ENCODE results near the gene DNAJB14.

DNA sequence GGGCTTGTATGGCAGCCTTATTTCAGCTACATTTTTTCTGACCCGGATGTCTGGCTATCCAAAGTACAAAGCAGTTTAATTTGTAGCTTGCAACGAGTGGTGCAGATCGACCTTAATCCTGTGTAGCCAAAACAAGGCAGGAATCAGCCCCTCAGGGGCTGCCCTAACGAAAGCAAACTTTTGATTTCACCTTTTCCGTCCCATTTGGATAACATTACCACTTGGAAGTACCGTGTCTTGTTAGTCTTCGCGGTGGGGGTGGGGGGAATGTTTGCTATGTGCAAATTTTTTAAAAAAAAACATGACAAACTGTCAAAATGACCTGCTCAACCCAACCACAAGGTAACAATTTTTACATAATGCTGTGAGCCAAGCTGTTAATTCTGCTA, 766 bp upstream of the DNAJB14 start:
- no peak for TF ChIP-seq POLR2AphosphoS5 (IDR thresholded peaks at IDR 0.05)
- TF ChIP-seq, protein P1, sequence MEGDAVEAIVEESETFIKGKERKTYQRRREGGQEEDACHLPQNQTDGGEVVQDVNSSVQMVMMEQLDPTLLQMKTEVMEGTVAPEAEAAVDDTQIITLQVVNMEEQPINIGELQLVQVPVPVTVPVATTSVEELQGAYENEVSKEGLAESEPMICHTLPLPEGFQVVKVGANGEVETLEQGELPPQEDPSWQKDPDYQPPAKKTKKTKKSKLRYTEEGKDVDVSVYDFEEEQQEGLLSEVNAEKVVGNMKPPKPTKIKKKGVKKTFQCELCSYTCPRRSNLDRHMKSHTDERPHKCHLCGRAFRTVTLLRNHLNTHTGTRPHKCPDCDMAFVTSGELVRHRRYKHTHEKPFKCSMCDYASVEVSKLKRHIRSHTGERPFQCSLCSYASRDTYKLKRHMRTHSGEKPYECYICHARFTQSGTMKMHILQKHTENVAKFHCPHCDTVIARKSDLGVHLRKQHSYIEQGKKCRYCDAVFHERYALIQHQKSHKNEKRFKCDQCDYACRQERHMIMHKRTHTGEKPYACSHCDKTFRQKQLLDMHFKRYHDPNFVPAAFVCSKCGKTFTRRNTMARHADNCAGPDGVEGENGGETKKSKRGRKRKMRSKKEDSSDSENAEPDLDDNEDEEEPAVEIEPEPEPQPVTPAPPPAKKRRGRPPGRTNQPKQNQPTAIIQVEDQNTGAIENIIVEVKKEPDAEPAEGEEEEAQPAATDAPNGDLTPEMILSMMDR (IDR thresholded peaks at IDR 0.05): no peak
